Occipital lobe (tissue), 2 donors: ENCODE data around the gene HSD17B1. TPM values are rescaled to one million over a fixed set of nuclear protein-coding genes. Genes with fewer than 3 reads are reported as not detected.

Source experiments
- DNase-seq: peaks from one replicate; lab custom pipeline; 2025; lab: John Stamatoyannopoulos, UW
- total RNA-seq: library from RNA; depleted of rRNA; stranded (reverse); fragments of >200 nt; gene quantifications from one replicate; pipeline ENCODE4 v1.2.3, GENCODE V29; 2014

Gene HSD17B1
- total RNA-seq, 1 donor from 2014 or later, result 0.62 TPM

DNA sequence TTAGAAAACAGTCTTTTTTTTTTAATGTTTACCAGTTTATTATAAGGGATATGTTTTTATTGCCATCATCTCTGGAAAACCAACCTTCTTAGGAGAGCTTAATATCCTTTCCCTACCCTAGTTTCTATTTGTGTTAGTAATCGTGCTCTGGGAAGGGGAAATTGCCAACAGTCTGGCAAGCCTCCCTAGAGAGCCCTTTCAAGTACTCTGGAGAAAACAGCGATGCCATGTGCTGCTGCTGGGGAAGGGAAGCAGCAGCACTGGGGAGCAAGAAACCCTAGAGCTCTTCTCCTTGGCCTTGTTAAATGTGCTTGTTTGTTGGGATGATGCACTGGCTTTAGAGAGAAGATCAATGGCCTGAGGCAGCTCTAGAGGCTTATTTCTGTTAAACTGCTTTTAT, 46.2 kb downstream of the HSD17B1 start:
- no peak for DNase-seq

DNA sequence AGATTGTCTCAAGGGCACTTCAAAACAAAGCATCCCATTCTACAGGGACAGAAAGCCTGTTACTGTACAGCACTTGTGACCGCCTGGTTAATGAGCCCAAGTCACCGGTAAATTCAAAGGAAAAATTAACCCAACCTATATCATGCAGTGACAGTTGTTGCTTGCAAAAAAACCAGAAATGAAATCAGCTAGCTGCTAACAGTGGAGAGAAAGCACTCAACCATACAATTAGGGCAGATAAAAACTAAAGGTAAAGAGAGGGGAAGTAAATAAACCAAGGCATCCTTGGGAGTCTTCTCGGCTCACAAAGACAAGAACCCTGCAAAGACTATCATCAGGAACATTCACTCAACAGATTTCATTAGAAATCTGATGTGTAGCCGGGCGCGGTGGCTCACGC, 50.6 kb downstream of the HSD17B1 start:
- no peak for DNase-seq

Other genes with a start within 250 kb of the HSD17B1 start
- gene STAT3, start 164.5 kb upstream of the HSD17B1 start, total RNA-seq, result 25.1 TPM
- gene CAVIN1, start 129.7 kb upstream of the HSD17B1 start, total RNA-seq, result 7.8 TPM
- 263 TPM for gene ATP6V0A1, start 94.0 kb upstream of the HSD17B1 start, total RNA-seq
- gene NAGLU, start 16.7 kb upstream of the HSD17B1 start, total RNA-seq, result 8.6 TPM
- gene COASY, start 9.2 kb downstream of the HSD17B1 start, total RNA-seq, result 3.6 TPM
- 25.1 TPM for gene MLX, start 14.2 kb downstream of the HSD17B1 start, total RNA-seq
- gene PSMC3IP, start 24.8 kb downstream of the HSD17B1 start, total RNA-seq, result 6.6 TPM
- 54.9 TPM for gene RETREG3, start 56.5 kb downstream of the HSD17B1 start, total RNA-seq
- gene TUBG1, start 56.8 kb downstream of the HSD17B1 start, total RNA-seq, result 10.3 TPM
- 9.4 TPM for gene TUBG2, start 106.4 kb downstream of the HSD17B1 start, total RNA-seq
- gene PLEKHH3, start 124.1 kb downstream of the HSD17B1 start, total RNA-seq, result 2.8 TPM
- 0.47 TPM for gene CCR10, start 128.9 kb downstream of the HSD17B1 start, total RNA-seq
- 7.5 TPM for gene CNTNAP1, start 129.6 kb downstream of the HSD17B1 start, total RNA-seq
- gene EZH1, start 192.1 kb downstream of the HSD17B1 start, total RNA-seq, result 23.2 TPM
- 14.3 TPM for gene RAMP2, start 208.3 kb downstream of the HSD17B1 start, total RNA-seq
- 24.5 TPM for gene VPS25, start 220.5 kb downstream of the HSD17B1 start, total RNA-seq
- gene WNK4, start 227.7 kb downstream of the HSD17B1 start, total RNA-seq, result 0.31 TPM
- gene COA3, start 245.8 kb downstream of the HSD17B1 start, total RNA-seq, result 61.8 TPM
- gene CNTD1, start 245.9 kb downstream of the HSD17B1 start, total RNA-seq, result 0.47 TPM